ENCODE data around the gene CARMIL3.

The CARMIL3 gene

DNA sequence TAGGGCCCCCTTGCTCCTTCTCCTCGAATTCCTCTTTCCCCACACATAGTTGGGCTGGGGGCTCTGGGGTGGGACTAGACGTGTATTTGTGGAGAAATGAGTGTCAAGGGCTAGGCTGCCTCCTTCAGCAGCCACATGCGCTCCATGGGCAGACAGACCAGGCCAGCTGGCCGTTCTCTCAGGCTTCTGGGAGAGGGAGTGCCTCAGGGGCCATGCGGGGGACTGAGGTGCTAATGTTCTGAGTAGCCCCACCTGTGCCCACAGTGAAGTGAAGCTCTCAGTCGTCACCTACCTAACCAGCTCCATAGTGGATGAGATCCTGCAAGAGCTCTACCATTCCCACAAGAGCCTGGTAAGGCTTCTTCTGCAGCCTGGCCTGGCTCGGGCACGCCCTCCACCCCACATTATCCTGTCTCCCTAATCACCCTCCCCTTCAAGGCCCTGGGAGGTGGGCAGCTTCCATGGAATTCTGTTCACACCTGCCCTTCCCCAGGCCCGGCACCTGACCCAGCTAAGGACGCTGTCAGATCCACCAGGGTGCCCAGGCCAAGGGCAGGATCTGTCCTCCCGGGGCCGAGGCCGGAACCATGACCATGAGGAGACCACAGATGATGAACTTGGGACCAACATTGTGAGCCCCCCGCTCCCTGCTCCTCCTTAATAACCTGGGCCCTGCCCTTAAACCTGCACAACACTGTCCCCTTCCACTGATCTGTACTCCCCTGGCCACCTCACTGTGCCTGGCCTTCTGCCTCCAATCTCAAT, 10.6 kb downstream of the CARMIL3 start:
- DNase-seq, result no peak

DNA sequence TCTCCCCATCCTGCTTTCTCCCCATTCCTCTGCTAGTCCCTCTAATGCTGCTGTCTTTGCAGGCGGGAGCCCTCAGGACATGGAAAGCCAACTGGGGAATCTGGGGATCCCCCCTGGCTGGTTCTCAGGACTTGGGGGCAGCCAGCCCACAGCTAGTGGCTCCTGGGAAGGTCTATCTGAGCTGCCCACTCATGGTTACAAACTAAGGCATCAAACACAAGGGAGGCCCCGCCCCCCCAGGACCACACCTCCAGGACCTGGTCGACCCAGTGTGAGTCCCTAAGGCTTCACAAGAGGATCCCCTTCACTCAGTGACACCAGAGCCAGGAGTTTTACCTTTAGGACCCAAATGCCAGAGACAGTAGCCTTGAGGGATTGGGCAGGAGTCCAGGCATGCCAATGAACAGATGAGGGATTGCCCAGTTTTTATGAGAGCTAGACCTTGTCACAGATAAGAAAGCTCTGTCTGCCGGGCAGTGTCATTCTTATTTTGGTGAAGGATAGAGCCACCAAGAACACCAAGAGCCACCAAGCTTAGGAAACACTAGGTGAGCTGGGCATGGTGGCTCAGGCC, 11.5 kb downstream of the CARMIL3 start:
- DNase-seq, result no peak

DNA sequence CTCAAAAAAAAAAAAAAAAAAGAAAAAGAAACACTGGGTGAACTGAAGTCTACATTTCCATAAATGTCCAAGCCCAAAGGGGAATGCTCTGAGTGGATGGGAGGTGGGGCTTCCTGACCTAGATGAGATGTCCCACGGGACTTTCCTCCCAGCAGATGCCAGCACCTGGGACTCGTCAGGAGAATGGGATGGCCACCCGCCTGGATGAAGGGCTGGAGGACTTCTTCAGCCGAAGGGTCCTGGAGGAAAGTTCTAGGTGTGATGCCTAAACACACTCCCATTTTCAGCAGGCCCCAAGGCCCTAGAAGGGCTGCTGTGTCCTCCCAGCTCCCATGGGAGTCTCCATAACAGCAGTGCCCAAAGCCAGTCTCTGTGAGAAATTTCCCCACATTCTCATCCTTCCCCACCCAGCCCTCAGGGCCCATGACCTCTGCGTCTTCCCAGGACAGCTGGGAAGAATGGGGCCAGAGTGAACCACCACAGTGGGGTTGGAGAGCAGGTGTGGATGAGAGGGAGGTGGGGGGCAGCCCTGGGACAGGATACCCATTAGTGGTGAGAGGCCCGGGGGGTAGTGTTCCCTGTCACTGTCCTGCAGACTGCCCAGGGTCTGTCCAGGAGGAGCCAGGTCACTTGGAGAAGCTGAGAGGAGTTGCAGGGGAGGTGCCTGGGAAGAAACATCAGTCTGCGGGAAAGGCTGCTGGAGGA, 12.4 kb downstream of the CARMIL3 start:
- DNase-seq, result peak; percentile 14

DNA sequence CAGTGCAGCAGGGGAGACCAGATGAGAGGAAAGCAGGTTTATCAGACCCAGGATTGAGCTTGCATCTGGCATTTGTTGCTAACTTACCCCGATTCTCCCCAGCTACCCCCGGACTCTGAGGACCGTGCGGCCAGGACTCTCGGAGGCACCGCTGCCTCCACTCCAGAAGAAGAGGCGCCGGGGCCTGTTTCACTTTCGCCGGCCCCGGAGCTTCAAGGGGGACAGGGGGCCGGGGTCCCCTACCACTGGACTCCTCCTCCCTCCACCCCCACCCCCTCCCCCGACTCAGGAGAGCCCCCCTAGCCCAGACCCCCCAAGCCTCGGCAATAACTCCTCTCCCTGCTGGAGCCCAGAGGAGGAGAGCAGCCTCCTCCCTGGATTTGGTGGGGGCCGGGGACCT, 13.0 kb downstream of the CARMIL3 start:
- DNase-seq, result no peak

DNA sequence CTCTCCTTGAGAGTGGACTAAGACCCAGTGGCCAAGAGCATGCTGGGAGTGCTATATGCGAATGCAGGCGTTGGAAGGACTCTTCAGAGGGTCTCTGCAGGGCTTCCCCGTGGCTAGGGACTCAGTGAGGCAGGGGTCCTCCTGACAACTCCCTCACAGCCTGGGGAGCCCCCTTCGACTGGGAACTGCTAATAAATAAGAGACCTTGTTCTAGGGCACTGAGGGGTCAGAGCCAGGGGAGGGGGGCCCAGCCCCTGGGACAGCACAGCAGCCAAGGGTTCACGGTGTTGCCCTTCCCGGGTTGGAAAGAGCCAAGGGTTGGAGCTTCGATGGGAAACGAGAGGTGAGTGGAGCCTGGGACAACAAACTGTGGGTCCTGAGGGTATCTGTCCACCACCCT, 13.6 kb downstream of the CARMIL3 start:
- DNase-seq, result no peak

DNA sequence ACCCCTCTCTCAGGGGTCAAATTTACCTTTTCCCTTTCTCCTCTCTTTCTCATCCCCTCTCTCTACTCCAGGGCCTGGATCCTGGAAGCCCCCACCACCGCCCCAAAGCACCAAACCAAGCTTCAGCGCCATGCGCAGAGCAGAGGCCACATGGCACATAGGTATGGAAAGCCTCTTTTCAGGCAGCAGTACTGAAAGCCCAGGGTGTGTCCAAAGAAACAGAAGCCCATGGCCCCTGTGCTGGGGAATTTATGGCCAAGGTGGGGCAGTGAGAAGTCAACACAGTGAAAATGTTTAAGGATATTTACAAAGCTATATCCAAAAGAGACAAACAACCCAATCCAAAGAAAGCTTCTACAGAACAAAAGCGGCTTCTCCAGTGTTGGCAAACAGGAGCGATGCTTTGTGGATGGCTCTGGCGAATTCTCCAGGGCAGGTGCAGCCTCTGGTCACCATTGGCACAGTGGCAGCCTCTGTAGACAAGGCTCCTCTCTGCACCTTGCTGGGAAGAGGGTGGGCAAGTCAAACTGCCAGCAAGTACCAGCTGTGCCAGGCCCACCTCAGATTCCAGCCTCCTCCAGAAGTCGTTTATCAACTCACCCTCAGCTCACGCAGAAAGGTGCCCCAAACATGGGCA, 14.8 kb downstream of the CARMIL3 start:
- DNase-seq, result no peak

DNA sequence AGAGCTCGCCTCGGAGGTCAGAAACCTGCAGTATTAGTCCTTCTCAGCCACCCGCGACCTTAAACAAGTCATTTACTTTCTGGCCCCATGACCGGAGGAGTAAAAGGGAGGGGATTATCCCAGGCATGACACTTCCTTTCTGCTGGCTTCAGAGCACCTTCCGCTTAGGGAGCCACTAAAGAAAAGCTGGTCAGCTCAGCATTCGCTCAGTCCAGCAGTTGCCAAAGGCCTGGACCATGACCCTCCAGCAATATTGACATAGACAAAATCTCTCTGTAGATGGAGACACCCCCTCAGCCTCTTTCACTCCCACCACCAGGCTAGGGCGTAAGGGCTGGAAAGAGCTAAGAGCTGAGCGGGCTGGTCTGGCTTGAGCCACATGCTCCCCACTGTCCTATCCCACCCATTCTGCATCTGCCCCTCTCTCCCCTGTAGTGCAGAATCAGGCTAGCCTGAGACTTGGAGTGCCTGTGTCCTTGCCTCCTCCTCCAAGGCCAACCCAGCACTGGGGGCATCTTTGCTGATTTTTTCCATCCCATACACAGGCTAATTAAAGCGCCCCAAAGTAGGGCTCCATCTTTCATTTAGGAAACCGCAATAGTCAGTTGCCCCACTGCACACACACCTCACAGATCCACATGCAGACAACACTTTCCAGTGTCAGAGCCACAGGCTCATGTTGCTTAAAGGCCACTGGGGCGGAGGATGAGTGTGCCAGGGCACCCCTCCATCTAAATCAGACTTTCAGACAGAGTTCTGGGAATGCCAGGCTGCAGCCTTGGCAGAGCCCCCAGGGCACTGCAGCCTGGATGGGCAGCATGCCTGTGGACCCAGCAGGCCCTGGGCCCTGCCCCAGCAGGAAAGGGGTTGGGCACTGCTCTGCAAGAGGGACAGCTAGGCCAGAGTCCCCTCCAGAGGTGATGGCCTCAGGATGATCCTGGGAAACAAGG, 15.6 kb downstream of the CARMIL3 start:
- DNase-seq, result no peak

DNA sequence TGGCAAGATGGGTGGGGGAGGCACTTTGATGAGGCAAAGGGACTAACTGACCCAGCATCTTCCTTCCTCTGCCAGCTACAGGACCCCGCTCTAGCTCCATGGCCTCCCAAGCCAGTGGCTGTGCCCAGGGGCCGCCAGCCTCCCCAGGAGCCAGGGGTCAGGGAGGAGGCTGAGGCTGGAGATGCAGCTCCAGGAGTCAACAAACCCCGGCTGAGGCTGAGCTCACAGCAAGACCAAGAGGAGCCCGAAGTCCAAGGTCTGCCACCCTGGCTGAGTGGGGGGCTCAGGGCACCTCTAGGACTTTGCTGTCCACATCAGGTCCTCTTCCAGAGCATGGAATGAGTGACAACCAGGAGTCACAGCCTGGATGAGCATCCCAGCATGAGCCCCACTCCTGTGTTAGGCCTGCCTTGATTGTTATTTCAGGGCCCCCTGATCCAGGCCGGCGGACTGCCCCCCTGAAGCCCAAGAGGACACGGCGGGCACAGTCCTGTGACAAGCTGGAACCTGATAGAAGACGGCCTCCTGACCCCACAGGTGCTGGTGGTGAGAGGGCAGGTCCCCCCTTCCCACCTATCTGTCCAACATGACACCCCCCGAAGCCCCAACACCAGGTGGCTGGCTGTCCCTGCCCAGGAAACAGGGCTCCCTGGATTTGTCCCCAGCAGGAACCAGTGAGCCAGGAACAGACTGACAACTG, 17.1 kb downstream of the CARMIL3 start:
- no peak for DNase-seq

DNA sequence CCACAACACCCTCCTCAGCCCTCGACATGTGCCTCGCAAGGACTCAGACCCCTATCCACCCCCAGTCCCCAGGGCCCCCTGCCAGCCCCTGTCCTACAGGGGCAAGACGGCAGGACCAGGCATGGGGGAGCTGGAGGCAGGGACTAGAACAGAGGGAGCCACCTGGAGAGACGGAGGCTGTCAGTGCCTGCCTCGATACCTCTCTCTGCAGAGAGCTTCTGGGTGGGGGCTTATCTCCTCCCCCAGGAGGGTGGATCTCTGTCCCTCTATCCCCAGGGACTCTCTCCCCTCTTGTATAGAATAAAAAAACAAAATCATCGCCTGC, 17.6 kb downstream of the CARMIL3 start:
- no peak for DNase-seq

DNA sequence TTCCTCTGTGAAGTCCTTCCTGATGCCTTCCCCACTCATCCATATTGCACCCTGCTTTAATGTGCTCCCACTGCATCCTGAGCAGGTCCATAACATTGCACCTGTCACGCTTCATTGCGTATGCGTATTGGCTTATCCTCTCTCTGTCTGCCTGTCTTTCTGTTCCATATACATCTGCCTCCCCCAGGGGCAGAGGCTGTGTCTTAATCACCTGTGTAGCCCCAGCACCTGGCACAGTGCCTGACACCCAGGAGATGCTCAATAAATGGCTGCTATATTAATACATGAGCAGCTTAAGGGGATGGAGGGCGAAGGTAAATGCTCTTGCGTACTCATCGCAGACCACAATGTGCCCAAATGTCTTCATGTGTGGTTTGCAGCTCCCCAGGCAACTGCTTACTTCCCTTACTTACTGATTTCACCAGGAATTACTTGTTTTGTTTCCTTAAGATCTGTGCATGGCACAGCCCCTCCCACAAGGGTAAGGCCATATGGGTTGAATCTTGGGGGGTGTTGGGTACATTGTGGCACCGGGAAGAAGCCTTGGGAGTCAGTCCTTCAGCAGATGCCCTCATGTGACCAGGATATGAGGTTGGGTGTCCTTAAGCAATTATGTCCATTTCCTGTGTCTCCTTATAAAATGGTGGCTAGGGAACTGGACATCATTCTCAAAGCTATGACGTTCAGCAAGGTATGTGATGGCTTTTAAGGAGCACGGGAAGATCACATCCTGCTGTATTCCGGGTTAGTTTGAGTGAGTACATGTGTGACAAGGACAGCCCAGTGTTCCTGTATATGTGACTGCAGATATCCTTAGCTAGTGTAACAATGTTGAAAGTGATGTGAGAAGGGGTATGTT, 18.7 kb downstream of the CARMIL3 start:
- DNase-seq, result peak; percentile 95

DNA sequence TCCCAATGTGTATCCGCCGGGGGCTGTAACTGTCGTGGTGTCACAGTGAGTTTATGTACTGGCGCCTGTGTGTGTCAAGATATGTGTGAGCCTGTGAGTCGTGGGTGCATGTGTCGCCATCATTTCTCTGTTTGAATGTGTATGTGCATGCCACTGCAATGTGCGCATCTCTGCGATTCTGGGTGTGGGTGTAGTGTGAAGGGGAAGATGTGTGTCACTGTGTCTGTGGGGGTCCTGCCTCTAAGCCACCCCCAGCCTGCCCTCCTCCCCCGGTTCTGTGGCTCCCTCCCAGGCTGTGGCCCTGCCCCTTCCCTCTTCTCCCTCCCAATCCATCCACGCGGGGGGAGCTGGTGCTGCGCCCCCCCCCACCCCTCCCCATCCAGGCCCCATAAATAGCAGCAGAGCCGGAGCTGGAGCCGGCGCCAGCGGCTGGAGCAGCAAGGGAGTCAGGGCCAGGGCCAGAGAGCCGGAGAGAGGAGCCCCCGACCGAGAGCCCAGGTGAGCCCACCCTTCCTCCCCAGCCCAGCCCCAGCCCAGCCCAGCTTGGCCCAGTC, 19.4 kb downstream of the CARMIL3 start, which contains the start of gene CPNE6:
CPNE6 (plus strand) TSS at position 419 of the 554 bp plus-strand sequence. CDS start 1,375 bp downstream, outside the sequence.
- DNase-seq, result no peak

DNA sequence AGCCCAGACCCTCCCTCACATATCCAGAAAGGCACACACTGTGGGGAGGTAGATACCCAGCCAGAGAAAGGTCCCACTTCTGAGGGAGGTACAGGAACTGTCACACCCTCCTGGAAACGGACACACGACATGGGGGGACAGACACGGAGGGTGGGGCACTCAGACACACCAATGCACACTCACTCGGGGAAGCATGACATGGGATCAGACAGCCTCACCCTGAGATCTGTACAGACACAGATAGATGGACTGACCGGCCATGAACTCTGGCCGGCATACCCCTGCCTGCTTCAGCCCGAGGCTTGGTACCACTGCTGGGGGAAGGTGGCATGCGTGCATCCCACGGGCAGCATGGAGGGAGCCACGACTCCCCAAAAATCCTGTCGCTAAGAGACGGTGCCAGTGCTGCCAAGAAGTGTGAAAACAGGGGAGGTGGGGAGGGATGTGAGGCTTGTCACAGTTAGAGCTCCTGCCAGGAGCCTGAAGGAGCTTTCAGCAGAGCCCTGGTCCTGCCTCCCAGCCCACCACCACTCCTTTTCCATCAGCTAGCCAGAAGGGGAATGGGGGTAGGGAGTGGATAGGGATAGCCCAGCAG, 20.1 kb downstream of the CARMIL3 start:
- no peak for DNase-seq

DNA sequence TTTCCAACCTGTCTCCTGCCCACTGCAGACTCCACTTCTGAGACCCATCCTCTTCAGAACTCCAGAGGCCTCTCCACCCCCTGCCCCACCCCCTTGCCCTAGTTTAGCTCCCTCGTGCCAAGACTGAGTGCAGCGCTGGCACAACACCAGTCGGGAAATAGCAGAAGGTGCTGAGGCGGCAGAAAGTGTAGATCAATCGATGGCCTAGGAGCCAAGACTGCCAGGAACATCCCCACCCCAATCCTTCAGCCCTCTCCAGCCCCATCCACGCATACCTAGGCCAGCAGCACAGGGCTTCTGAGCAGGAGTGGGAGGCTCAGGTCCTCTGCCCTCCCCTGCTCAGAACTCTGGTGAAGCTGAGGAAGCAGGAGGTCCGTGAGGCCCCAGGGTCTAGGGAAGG, 20.6 kb downstream of the CARMIL3 start:
- no peak for DNase-seq

DNA sequence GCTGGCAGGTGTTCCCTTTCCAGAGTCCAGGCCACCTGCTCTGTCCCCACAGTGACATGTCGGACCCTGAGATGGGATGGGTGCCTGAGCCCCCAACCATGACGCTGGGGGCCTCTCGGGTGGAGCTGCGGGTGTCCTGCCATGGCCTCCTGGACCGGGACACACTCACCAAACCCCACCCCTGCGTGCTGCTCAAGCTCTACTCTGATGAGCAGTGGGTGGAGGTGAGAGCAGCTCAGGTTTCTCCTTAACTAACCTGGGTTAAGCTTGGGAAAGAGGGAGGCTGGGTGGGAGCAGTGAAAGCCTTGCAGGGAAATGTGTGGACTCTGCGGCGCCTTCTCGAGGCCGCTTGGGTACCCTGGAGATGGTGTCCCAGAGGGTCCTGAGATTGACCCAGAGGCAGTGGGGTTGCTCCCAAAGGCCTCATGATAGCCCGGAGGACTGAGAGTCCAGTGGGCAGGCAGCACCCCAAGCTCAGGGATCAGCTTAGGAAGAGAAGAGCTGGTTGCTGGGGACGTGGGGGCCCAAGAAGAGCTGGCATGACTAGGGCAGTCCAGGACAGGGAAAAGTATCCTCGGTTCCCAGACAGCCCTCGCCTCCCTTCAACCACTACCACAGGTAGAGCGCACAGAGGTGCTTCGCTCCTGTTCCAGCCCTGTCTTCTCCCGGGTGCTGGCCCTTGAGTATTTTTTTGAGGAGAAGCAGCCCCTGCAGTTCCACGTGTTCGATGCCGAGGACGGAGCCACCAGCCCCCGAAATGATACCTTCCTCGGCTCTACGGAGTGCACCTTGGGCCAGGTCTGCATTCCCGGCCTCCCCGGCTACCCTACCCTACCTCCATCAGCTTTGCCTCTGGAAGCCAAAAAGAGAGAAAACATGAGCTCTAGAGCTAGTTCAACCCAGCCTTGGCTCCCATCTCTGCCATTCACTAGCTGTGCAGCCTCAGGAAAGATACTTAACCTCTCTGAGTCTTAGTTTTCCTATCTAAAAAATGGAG, 21.4 kb downstream of the CARMIL3 start:
- DNase-seq, result no peak

DNA sequence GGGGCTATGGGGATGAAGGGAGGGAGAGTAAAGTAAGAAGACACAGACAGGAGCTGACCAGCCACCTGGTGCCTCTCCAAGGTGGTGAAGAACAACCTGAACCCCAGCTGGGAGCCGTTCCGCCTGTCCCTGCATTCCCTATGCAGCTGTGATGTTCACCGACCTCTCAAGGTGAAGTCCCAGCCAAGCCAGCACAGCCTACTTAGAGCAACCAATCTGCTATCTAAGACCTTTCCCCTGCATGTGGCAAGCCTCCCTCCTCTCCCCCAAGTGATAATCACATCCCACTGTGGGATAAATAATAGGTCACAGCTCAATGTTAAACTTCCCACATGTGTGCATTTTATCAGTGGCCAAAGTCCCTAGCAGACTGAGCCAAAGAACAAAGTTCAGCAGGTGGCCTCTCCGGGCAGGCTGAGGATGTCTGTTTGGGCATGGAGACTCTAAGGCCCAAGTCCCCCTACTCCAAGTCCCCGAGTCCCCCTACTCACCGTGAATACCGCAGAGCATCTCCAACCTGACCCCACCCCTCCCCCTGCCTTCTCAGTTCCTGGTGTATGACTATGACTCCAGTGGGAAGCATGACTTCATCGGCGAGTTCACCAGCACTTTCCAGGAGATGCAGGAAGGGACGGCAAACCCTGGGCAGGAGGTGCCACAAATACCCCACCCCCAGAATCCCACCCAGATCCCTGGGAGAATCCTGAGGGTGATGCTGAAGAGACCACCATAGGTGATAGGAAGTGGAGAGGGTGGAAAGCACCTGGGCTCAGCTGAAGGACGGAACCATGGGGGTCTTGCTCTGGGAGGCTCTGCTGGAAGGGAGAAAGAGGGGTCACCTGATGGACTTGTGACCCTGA, 23.0 kb downstream of the CARMIL3 start:
- peak; percentile 53 for DNase-seq

DNA sequence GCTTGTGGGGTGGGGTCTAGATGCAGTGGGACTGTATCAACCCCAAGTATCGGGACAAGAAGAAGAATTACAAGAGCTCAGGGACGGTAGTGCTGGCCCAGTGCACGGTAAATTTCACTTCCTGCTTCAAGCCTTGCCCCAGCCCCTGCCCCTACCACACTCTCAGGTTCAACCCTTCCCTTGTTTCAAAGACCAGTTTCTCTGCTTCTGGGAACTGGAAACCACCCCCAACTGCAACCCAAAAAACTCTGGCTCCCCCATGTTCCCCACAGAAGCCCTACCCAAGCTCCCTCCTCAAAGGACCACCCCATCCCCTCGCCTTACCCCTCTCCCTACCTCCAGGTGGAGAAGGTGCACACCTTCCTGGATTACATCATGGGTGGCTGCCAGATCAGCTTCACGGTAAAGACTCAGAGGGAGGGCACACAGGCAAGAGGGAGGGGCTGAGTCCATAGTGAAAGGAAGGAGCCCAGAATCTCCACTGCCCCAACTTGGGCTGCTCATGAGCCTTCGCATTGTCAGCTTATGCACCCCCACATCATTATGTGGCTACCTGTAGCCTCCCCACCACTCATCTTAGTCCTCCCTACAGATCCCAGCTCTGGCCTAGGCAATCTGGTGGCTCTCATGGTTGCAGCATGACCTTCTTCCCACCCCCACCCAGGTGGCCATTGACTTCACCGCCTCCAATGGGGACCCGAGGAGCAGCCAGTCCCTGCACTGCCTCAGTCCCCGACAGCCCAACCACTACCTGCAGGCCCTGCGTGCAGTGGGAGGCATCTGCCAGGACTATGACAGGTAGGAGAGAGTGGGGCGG, 23.9 kb downstream of the CARMIL3 start:
- DNase-seq, result peak; percentile 68

DNA sequence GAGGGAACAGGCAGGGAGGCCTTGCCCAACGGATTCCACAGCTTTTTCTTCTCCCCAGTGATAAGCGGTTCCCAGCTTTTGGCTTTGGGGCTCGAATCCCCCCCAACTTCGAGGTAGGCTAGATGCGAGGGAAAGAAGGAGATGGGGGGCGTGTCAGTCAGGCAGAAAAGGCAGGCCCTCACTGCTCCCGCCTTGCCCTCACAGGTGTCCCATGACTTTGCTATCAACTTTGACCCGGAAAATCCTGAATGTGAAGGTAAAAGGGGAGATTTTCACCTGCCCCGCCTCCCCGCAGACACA, 24.4 kb downstream of the CARMIL3 start:
- no peak for DNase-seq
